GM18868 (cell line): ENCODE measurements around the gene HRH3.

Experiments used
- ATAC-seq: cut with Tn5 transposase; IDR thresholded peaks from one replicate; pipeline ENCODE4 v1.9.1; 2021; ENCODE audit warnings: mild to moderate bottlenecking, moderate library complexity; ENCODE audit not compliant: unreplicated experiment

Gene HRH3

GRCh38 chr20:62201173-62202082 lies 18.6 kb downstream of the HRH3 start:
- peak; percentile 50 for ATAC-seq

GRCh38 chr20:62200491-62201172 lies 19.4 kb downstream of the HRH3 start:
- ATAC-seq: no peak

GRCh38 chr20:62198931-62199330 lies 21.1 kb downstream of the HRH3 start:
- no peak for ATAC-seq

- no peak for ATAC-seq
These were observed 21.6 kb downstream of the HRH3 start for GRCh38 chr20:62198496-62198895.

GRCh38 chr20:62197801-62198200 lies 22.3 kb downstream of the HRH3 start:
- ATAC-seq: no peak

GRCh38 chr20:62197311-62197710 lies 22.8 kb downstream of the HRH3 start:
- ATAC-seq: no peak

GRCh38 chr20:62196286-62196685 lies 23.8 kb downstream of the HRH3 start:
- no peak for ATAC-seq

GRCh38 chr20:62195736-62196135 lies 24.3 kb downstream of the HRH3 start:
- ATAC-seq: no peak

- no peak for ATAC-seq
These were observed 25.0 kb downstream of the HRH3 start for GRCh38 chr20:62195075-62195405.

- no peak for ATAC-seq
These were observed 26.7 kb downstream of the HRH3 start for GRCh38 chr20:62193079-62194025.

- ATAC-seq: no peak
These were observed 27.4 kb downstream of the HRH3 start for GRCh38 chr20:62192635-62193034.

- no peak for ATAC-seq
These were observed 28.1 kb downstream of the HRH3 start for GRCh38 chr20:62191781-62192559.

- no peak for ATAC-seq
These were observed 29.3 kb downstream of the HRH3 start for GRCh38 chr20:62190639-62191411.

- no peak for ATAC-seq
These were observed 32.9 kb downstream of the HRH3 start for GRCh38 chr20:62186887-62187866.

- no peak for ATAC-seq
These were observed 34.0 kb downstream of the HRH3 start for GRCh38 chr20:62186096-62186426.

- no peak for ATAC-seq
These were observed 36.5 kb downstream of the HRH3 start for GRCh38 chr20:62183426-62184142.

GRCh38 chr20:62182469-62183425 lies 37.3 kb downstream of the HRH3 start, which contains the start of gene MTG2:
MTG2 (plus strand) TSS chr20:62183028; CDS start chr20:62193421, 10,393 bp downstream.
- ATAC-seq: peak; percentile 91
